Measurements from ENCODE around the gene MRPS6.

DNA sequence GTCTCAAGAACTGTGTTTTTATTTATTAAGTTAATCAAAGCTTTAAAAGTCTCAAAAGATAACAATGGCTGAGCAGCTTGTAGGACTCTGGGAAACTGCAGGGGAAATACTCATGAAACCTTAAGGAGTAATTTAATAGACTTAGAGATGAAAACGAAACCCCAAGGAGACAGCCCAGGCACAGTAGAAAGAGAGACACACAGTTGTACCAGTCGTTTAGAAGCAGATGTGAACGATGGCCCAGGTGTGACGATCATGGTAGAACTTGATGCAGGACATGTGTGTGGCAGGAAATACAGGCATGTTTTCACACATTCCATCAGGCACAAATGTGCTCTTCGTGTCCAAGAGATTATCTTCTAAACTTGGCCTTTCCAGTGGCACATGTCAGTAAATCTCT, 21.2 kb upstream of the MRPS6 start:
- TF ChIP-seq, protein P1, sequence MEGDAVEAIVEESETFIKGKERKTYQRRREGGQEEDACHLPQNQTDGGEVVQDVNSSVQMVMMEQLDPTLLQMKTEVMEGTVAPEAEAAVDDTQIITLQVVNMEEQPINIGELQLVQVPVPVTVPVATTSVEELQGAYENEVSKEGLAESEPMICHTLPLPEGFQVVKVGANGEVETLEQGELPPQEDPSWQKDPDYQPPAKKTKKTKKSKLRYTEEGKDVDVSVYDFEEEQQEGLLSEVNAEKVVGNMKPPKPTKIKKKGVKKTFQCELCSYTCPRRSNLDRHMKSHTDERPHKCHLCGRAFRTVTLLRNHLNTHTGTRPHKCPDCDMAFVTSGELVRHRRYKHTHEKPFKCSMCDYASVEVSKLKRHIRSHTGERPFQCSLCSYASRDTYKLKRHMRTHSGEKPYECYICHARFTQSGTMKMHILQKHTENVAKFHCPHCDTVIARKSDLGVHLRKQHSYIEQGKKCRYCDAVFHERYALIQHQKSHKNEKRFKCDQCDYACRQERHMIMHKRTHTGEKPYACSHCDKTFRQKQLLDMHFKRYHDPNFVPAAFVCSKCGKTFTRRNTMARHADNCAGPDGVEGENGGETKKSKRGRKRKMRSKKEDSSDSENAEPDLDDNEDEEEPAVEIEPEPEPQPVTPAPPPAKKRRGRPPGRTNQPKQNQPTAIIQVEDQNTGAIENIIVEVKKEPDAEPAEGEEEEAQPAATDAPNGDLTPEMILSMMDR (IDR thresholded peaks at IDR 0.05): no peak
- TF ChIP-seq POLR2A (IDR thresholded peaks at IDR 0.05): no peak
